ENCODE data around the gene CLOCK.

Gene CLOCK

GRCh38 chr4:55499495-55499894 is 47.2 kb downstream of the CLOCK start:
- no peak for TF ChIP-seq EZH2phosphoT487 (IDR thresholded peaks at IDR 0.05; ENCODE audit: borderline replicate concordance)
- TF ChIP-seq, protein P1, sequence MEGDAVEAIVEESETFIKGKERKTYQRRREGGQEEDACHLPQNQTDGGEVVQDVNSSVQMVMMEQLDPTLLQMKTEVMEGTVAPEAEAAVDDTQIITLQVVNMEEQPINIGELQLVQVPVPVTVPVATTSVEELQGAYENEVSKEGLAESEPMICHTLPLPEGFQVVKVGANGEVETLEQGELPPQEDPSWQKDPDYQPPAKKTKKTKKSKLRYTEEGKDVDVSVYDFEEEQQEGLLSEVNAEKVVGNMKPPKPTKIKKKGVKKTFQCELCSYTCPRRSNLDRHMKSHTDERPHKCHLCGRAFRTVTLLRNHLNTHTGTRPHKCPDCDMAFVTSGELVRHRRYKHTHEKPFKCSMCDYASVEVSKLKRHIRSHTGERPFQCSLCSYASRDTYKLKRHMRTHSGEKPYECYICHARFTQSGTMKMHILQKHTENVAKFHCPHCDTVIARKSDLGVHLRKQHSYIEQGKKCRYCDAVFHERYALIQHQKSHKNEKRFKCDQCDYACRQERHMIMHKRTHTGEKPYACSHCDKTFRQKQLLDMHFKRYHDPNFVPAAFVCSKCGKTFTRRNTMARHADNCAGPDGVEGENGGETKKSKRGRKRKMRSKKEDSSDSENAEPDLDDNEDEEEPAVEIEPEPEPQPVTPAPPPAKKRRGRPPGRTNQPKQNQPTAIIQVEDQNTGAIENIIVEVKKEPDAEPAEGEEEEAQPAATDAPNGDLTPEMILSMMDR (conservative IDR thresholded peaks at IDR 0.05; ENCODE audit: low read length) = no peak
- Histone ChIP-seq H3K4me1 (ENCODE audit: insufficient read depth, low read length, poor library complexity, severe bottlenecking) (no peaks in the 10 kb centered on the region), H3K9me3 (ENCODE audit: insufficient read depth, low read depth, low read length) (no peaks in the 10 kb centered on the region), H3K4me3 (ENCODE audit: low read length, poor library complexity, severe bottlenecking) (no peak overlapping the region), H3K27me3 (ENCODE audit: insufficient read depth, low read length, poor library complexity, severe bottlenecking) (no peaks in the 10 kb centered on the region), H3K9ac (ENCODE audit: low read depth, low read length, poor library complexity, severe bottlenecking) (no peak overlapping the region), H4K20me1 (ENCODE audit: insufficient read depth, low read length, poor library complexity, severe bottlenecking) (no peaks in the 10 kb centered on the region), H3K79me2 (ENCODE audit: insufficient read depth, low read length) (no peaks in the 10 kb centered on the region), H3K4me2 (ENCODE audit: low read depth, low read length, poor library complexity, severe bottlenecking) (no peak overlapping the region), H3F3A (ENCODE audit: low read depth) (no peaks in the 10 kb centered on the region), H2AFZ (ENCODE audit: low read length) (no peak overlapping the region), H3K36me3 (ENCODE audit: insufficient read depth, low read length) (no peaks in the 10 kb centered on the region), H3K9me2 (replicated peaks; ENCODE audit: low read depth, low read length) (no peaks in the 10 kb centered on the region)

DNA sequence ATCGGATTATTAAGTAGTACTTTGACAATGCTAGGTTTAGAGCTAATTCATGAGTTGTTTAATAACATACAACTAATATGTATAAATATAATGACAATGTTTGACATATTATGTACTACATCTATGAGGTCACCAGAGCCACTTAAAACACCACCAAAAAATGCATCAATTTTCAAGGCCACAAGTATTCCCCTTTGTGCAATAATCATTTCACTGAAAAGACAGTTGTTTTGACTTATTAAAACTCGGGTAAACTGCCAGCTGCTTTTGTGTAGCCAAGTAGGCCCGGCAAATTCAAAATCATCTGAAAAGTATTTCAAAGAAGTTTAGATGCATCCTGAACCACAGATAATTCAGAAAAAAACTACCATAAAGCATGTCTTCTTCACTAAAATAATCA is 48.7 kb downstream of the CLOCK start:
- H3K36me3 ChIP-seq (ENCODE audit: insufficient read depth, low read length) = no peaks in the 10 kb centered on the region
- H3K9me2 ChIP-seq (replicated peaks; ENCODE audit: low read depth, low read length) = no peaks in the 10 kb centered on the region
- H3K9me3 ChIP-seq (ENCODE audit: insufficient read depth, low read depth, low read length) = no peaks in the 10 kb centered on the region
- TF ChIP-seq EZH2phosphoT487 (IDR thresholded peaks at IDR 0.05; ENCODE audit: borderline replicate concordance) = no peak
- TF ChIP-seq, protein P1 (conservative IDR thresholded peaks at IDR 0.05; ENCODE audit: low read length) = no peak
- H3K4me2 ChIP-seq (ENCODE audit: low read depth, low read length, poor library complexity, severe bottlenecking) = no peak overlapping the region
- H3K4me3 ChIP-seq (ENCODE audit: low read length, poor library complexity, severe bottlenecking) = no peak overlapping the region
- no peaks in the 10 kb centered on the region for H3K79me2 ChIP-seq (ENCODE audit: insufficient read depth, low read length)
- H3F3A ChIP-seq (ENCODE audit: low read depth) = no peaks in the 10 kb centered on the region
- H3K4me1 ChIP-seq (ENCODE audit: insufficient read depth, low read length, poor library complexity, severe bottlenecking) = no peaks in the 10 kb centered on the region
- H3K9ac ChIP-seq (ENCODE audit: low read depth, low read length, poor library complexity, severe bottlenecking) = no peak overlapping the region
- H3K27me3 ChIP-seq (ENCODE audit: insufficient read depth, low read length, poor library complexity, severe bottlenecking) = no peaks in the 10 kb centered on the region
- H4K20me1 ChIP-seq (ENCODE audit: insufficient read depth, low read length, poor library complexity, severe bottlenecking) = no peaks in the 10 kb centered on the region
- no peak overlapping the region for H2AFZ ChIP-seq (ENCODE audit: low read length)

DNA sequence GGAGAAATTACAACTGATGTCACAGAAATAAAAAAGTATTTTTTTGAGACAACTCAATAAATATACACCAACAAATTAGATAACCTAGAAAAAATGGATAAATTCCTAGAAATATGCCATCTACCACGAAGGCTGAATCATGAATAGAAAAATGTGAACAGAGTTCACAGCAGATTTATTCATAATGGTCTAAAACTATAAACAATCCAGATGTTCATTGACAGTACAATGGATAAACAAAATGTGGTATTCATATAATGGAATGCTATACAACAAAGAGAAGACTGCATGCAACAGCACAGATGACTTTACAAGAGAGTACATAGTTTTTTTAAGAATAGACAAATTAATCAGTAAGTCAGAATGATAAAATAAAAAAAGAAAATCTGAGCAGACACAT is 55.2 kb downstream of the CLOCK start:
- Histone ChIP-seq H3K4me2 (ENCODE audit: low read depth, low read length, poor library complexity, severe bottlenecking) (no peak overlapping the region), H3K27me3 (ENCODE audit: insufficient read depth, low read length, poor library complexity, severe bottlenecking) (no peaks in the 10 kb centered on the region), H3K9ac (ENCODE audit: low read depth, low read length, poor library complexity, severe bottlenecking) (no peak overlapping the region), H3K36me3 (ENCODE audit: insufficient read depth, low read length) (peaks cover 5% of the 10 kb centered on the region; the same call in 1 of the 2 replicates), H3K79me2 (ENCODE audit: insufficient read depth, low read length) (no peaks in the 10 kb centered on the region), H3F3A (ENCODE audit: low read depth) (no peaks in the 10 kb centered on the region), H3K9me3 (ENCODE audit: insufficient read depth, low read depth, low read length) (no peaks in the 10 kb centered on the region), H3K4me3 (ENCODE audit: low read length, poor library complexity, severe bottlenecking) (no peak overlapping the region), H4K20me1 (ENCODE audit: insufficient read depth, low read length, poor library complexity, severe bottlenecking) (no peaks in the 10 kb centered on the region), H3K9me2 (replicated peaks; ENCODE audit: low read depth, low read length) (no peaks in the 10 kb centered on the region), H3K4me1 (ENCODE audit: insufficient read depth, low read length, poor library complexity, severe bottlenecking) (no peaks in the 10 kb centered on the region), H2AFZ (ENCODE audit: low read length) (no peak overlapping the region)
- TF ChIP-seq, protein P1 (conservative IDR thresholded peaks at IDR 0.05; ENCODE audit: low read length) = no peak
- no peak for TF ChIP-seq EZH2phosphoT487 (IDR thresholded peaks at IDR 0.05; ENCODE audit: borderline replicate concordance)

Data from Loucy (cell line).